Prostate gland (tissue), 2 donors: ENCODE results near the gene INPP5E.

Experiments
- POLR2A ChIP-seq: fragments of 450-650 bp; IDR thresholded peaks from one replicate; pipeline ENCODE4 v1.6.1; 2016; ENCODE audit warnings: antibody characterized with exemption, mild to moderate bottlenecking
- TF ChIP-seq, protein P1 (sequence below), 4 experiments: fragments of 200-600 bp in 2 of 4; fragments of 450-650 bp in 2 of 4; sonication (generic) in 2 of 4; IDR thresholded peaks; 1 replicate in 3 of 4; 2 replicates in 1 of 4; pipeline ENCODE4 v1.5.1; 2016 to 2019; ENCODE audit warnings: antibody characterized with exemption in 4 of 4, mild to moderate bottlenecking in 2 of 4, moderate library complexity in 2 of 4

DNA sequence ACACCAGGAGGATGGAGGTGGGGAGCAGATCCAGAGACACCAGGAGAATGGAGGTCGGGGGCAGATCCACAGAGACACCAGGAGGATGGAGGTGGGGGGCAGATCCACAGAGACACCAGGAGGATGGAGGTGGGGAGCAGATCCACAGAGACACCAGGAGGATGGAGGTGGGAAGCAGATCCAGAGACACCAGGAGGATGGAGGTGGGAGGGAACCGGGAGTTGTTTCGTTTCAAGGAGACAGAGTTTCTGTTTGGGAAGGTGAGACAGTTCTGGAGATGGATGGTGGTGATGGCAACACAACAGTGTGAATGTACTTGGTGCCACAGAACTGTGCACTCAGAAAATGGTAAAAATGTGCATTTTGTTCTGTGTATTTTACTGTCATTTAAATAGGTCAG, 9.0 kb upstream of the INPP5E start:
- TF ChIP-seq POLR2A, result no peak
- TF ChIP-seq, protein P1, sequence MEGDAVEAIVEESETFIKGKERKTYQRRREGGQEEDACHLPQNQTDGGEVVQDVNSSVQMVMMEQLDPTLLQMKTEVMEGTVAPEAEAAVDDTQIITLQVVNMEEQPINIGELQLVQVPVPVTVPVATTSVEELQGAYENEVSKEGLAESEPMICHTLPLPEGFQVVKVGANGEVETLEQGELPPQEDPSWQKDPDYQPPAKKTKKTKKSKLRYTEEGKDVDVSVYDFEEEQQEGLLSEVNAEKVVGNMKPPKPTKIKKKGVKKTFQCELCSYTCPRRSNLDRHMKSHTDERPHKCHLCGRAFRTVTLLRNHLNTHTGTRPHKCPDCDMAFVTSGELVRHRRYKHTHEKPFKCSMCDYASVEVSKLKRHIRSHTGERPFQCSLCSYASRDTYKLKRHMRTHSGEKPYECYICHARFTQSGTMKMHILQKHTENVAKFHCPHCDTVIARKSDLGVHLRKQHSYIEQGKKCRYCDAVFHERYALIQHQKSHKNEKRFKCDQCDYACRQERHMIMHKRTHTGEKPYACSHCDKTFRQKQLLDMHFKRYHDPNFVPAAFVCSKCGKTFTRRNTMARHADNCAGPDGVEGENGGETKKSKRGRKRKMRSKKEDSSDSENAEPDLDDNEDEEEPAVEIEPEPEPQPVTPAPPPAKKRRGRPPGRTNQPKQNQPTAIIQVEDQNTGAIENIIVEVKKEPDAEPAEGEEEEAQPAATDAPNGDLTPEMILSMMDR (IDR thresholded peaks at IDR 0.05), result no peak
